GM18870 (cell line): ENCODE results near the gene ELF2.
A peak's percentile ranks its signal among the peaks of the same experiment; 100 is the strongest.
"Not testable (repeated sequence)": the region's sequence is repeated elsewhere in the genome, so short reads cannot be mapped to it uniquely, and the experiment has no call there.

Experiments used
- ATAC-seq: cut with Tn5 transposase; IDR thresholded peaks from one replicate; pipeline ENCODE4 v1.9.1; 2021; ENCODE audit warnings: moderate library complexity; ENCODE audit not compliant: unreplicated experiment

ELF2 gene

GRCh38 chr4:139177049-139177868 is at the start of gene ELF2:
TSS of gene ELF2 (minus strand) at chr4:139177218. CDS start at chr4:139137701, 39,517 bp downstream.
- ATAC-seq: peak; percentile 25

- ATAC-seq: no peak
Measured at GRCh38 chr4:139223682-139224317, 46.8 kb upstream of the ELF2 start.

GRCh38 chr4:139222215-139222614 is 45.2 kb upstream of the ELF2 start:
- no peak for ATAC-seq

- no peak for ATAC-seq
Measured at GRCh38 chr4:139221687-139222086, 44.7 kb upstream of the ELF2 start.

- ATAC-seq: no peak
Measured at GRCh38 chr4:139219450-139220055, 42.5 kb upstream of the ELF2 start.

- peak; percentile 99 for ATAC-seq
Measured at GRCh38 chr4:139214039-139214534, 37.1 kb upstream of the ELF2 start.

- not testable (repeated sequence) for ATAC-seq
Measured at GRCh38 chr4:139213633-139214032, 36.6 kb upstream of the ELF2 start.

GRCh38 chr4:139212900-139213299 is 35.9 kb upstream of the ELF2 start:
- no peak for ATAC-seq

GRCh38 chr4:139210486-139210885 is 33.5 kb upstream of the ELF2 start:
- ATAC-seq: no peak

- peak; percentile 30 for ATAC-seq
Measured at GRCh38 chr4:139209470-139210063, 32.5 kb upstream of the ELF2 start.

GRCh38 chr4:139208404-139208945 is 31.5 kb upstream of the ELF2 start:
- ATAC-seq: peak; percentile 52

- ATAC-seq: no peak
Measured at GRCh38 chr4:139207873-139208403, 30.9 kb upstream of the ELF2 start.

GRCh38 chr4:139207247-139207646 is 30.2 kb upstream of the ELF2 start:
- peak; percentile 50 for ATAC-seq

- no peak for ATAC-seq
Measured at GRCh38 chr4:139202991-139203390, 26.0 kb upstream of the ELF2 start.

- no peak for ATAC-seq
Measured at GRCh38 chr4:139200506-139200905, 23.5 kb upstream of the ELF2 start.

- ATAC-seq: no peak
Measured at GRCh38 chr4:139200102-139200501, 23.1 kb upstream of the ELF2 start.

- not testable (repeated sequence) for ATAC-seq
Measured at GRCh38 chr4:139197214-139197613, 20.2 kb upstream of the ELF2 start.

GRCh38 chr4:139196462-139196861 is 19.4 kb upstream of the ELF2 start:
- ATAC-seq: no peak

- no peak for ATAC-seq
Measured at GRCh38 chr4:139191373-139191772, 14.4 kb upstream of the ELF2 start.

- no peak for ATAC-seq
Measured at GRCh38 chr4:139189972-139190371, 13.0 kb upstream of the ELF2 start.

GRCh38 chr4:139189417-139189749 is 12.4 kb upstream of the ELF2 start:
- no peak for ATAC-seq
